Panc1 (cell line): ENCODE measurements around the gene SAMHD1. TPM values are rescaled to one million over a fixed set of nuclear protein-coding genes. Genes with fewer than 3 reads are reported as not detected.

Source experiments
- ATAC-seq: fragments of 200-7000 bp; cut with Tn5 transposase; 2 replicates; pipeline ENCODE4 v1.9.1; 2020; ENCODE audit warnings: mild to moderate bottlenecking, moderate library complexity
- BruUV-seq: library from RNA; stranded (reverse); fragments of 400-500 nt; replicated peaks from 2 replicates; lab custom pipeline; 2021; lab: Mats Ljungman, UMichigan
- CTCF ChIA-PET: fragments of 300-600 bp; sonication (Branson Sonifier 250); formaldehyde crosslinking; loops from one replicate; lab custom pipeline; 2022; ENCODE audit warnings: antibody characterized with exemption; lab: Charles Lee
- POLR2A ChIA-PET: fragments of 300-600 bp; sonication (Branson Sonifier 250); formaldehyde crosslinking; loops from one replicate; lab custom pipeline; 2022; ENCODE audit warnings: antibody characterized with exemption; lab: Charles Lee
- DNase-seq: peaks from one replicate; pipeline ENCODE4 v3.0.0-alpha.2; 2010; ENCODE audit warnings: low read depth, low spot score
- H3K27ac ChIP-seq: 2 replicates; pipeline ENCODE4 v1.5.1; 2011; ENCODE audit warnings: mild to moderate bottlenecking, low read length, inconsistent platforms
- H3K27me3 ChIP-seq: fragments of 200-500 bp; sonication (Bioruptor generic); 2 replicates; pipeline ENCODE4 v1.6.0; 2014; ENCODE audit warnings: low read length, inconsistent platforms; ENCODE audit not compliant: control insufficient read depth, insufficient read depth
- H3K36me3 ChIP-seq: fragments of 200-500 bp; sonication (Bioruptor generic); 2 replicates; pipeline ENCODE4 v1.5.1; 2014; ENCODE audit warnings: inconsistent platforms, mild to moderate bottlenecking, low read length, moderate library complexity; ENCODE audit not compliant: control insufficient read depth, insufficient read depth
- H3K4me1 ChIP-seq: 2 replicates; pipeline ENCODE4 v1.5.1; 2011; ENCODE audit warnings: inconsistent platforms, mild to moderate bottlenecking, low read length, moderate library complexity; ENCODE audit not compliant: control insufficient read depth, insufficient read depth
- H3K4me3 ChIP-seq, 2 experiments: 2 replicates each; pipeline ENCODE4 v1.5.1; 2011 to 2012; ENCODE audit warnings: low read depth in 2 of 2, low read length in 2 of 2, mild to moderate bottlenecking in 2 of 2, inconsistent platforms in 1 of 2, moderate library complexity in 1 of 2
- H3K9me3 ChIP-seq: fragments of 200-500 bp; sonication (Bioruptor generic); 2 replicates; pipeline ENCODE4 v1.5.1; 2014; ENCODE audit warnings: low read depth, mild to moderate bottlenecking, inconsistent platforms, low read length, moderate library complexity; ENCODE audit not compliant: control insufficient read depth, insufficient read depth
- POLR2AphosphoS5 ChIP-seq: IDR thresholded peaks from 2 replicates; pipeline ENCODE4 v1.6.1; 2012; ENCODE audit warnings: mild to moderate bottlenecking, low read depth, low read length, moderate library complexity
- REST ChIP-seq, 2 experiments: IDR thresholded peaks; 2 replicates each; pipeline ENCODE4 v1.6.1; 2011 to 2012; ENCODE audit warnings: low read depth in 2 of 2, control low read depth in 1 of 2, low read length in 1 of 2, mild to moderate bottlenecking in 1 of 2, moderate library complexity in 1 of 2; ENCODE audit not compliant: insufficient read depth in 1 of 2
- SIN3A ChIP-seq: IDR thresholded peaks from 2 replicates; pipeline ENCODE4 v1.6.1; 2012; ENCODE audit warnings: low read depth, mild to moderate bottlenecking, low read length, moderate library complexity, borderline replicate concordance; ENCODE audit not compliant: insufficient read depth
- TCF7L2 ChIP-seq: IDR thresholded peaks from 2 replicates; pipeline ENCODE4 v1.6.1; 2011; ENCODE audit warnings: mild to moderate bottlenecking, low read depth, low read length, inconsistent platforms
- in situ Hi-C: cut with HindIII; loops from 2 replicates; pipeline ENCODE4 v1.10.0; 2016; ENCODE audit warnings: low sequenced_read_pairs, low pct_unique_long_range_greater_than_20kb
- intact Hi-C: fragments of 100-400 bp; cut with micrococcal nuclease; formaldehyde crosslinking; loops from one replicate; pipeline ENCODE4 v1.10.0; 2022; ENCODE audit not compliant: unreplicated experiment
- total RNA-seq: library from RNA; stranded (reverse); gene quantifications from one replicate; pipeline ENCODE4 v1.2.1, GENCODE V29; 2021; ENCODE audit not compliant: unreplicated experiment

Gene SAMHD1
- total RNA-seq, 1 experiment from 2014 or later, result 16.8 TPM

- in situ Hi-C loops (no loop called here), intact Hi-C loops (no loop called here)
- CTCF ChIA-PET, result interaction anchor here (0.7 kb wide), 1 partner anchor 95 kb away, joined by 3 read pairs; no protein-coding TSS in a partner anchor
- no peak overlapping the region for H3K27ac ChIP-seq
- DNase-seq, result no peak
- no peak for TF ChIP-seq TCF7L2
- no peaks in the 10 kb centered on the region for H3K36me3 ChIP-seq
- no TSS peak for BruUV-seq
- POLR2A ChIA-PET, result no interaction called here
- H3K9me3 ChIP-seq, result no peaks in the 10 kb centered on the region
- ATAC-seq, result no peak
- H3K4me1 ChIP-seq, result no peaks in the 10 kb centered on the region; the same call in 1 of the 2 replicates
- H3K4me3 ChIP-seq, result no peak overlapping the region
- no peaks in the 10 kb centered on the region for H3K27me3 ChIP-seq
These were observed 60.9 kb downstream of the SAMHD1 start for GRCh38 chr20:36890586-36890985.

- ATAC-seq (no peak), DNase-seq (no peak)
- no peak for TF ChIP-seq SIN3A
- TF ChIP-seq POLR2AphosphoS5, result no peak
- no peak for TF ChIP-seq TCF7L2
- no peak overlapping the region for H3K27ac ChIP-seq
- no peak overlapping the region for H3K4me3 ChIP-seq
- H3K36me3 ChIP-seq, result no peaks in the 10 kb centered on the region
- no TSS peak for BruUV-seq
- no peaks in the 10 kb centered on the region for H3K9me3 ChIP-seq
- H3K4me1 ChIP-seq, result no peaks in the 10 kb centered on the region; the same call in 1 of the 2 replicates
- intact Hi-C loops (no loop called here), in situ Hi-C loops (no loop called here)
- H3K27me3 ChIP-seq, result no peaks in the 10 kb centered on the region
- POLR2A ChIA-PET, result no interaction called here
- CTCF ChIA-PET, result interaction anchor here (0.7 to 1.0 kb wide), 3 partner anchors 69 to 223 kb away, joined by 4 to 5 read pairs (median 5); no protein-coding TSS in a partner anchor
These were observed 62.5 kb downstream of the SAMHD1 start for GRCh38 chr20:36888880-36889516.

GRCh38 chr20:36887752-36888090 lies 63.8 kb downstream of the SAMHD1 start:
- H3K36me3 ChIP-seq, result no peaks in the 10 kb centered on the region
- H3K4me1 ChIP-seq, result no peaks in the 10 kb centered on the region; the same call in 1 of the 2 replicates
- TF ChIP-seq POLR2AphosphoS5, result no peak
- TF ChIP-seq REST (IDR thresholded peaks at IDR 0.05; ENCODE audit: insufficient read depth in 1 of 2, low read depth in 2 of 2, low read length in 1 of 2), result no peak
- no peak for TF ChIP-seq SIN3A
- DNase-seq, result no peak
- CTCF ChIA-PET, result interaction anchor here (0.6 kb wide), 1 partner anchor 124 kb away, joined by 6 read pairs; no protein-coding TSS in a partner anchor
- in situ Hi-C loops, result no loop called here
- POLR2A ChIA-PET, result no interaction called here
- H3K27ac ChIP-seq, result no peak overlapping the region
- H3K4me3 ChIP-seq, result no peak overlapping the region
- H3K9me3 ChIP-seq, result no peaks in the 10 kb centered on the region
- ATAC-seq, result no peak
- intact Hi-C loops, result no loop called here
- no peaks in the 10 kb centered on the region for H3K27me3 ChIP-seq
- BruUV-seq, result no TSS peak
